Measurements from ENCODE around the gene RNF217.
"Not testable (repeated sequence)": the region's sequence is repeated elsewhere in the genome, so short reads cannot be mapped to it uniquely, and the experiment has no call there.

The RNF217 gene

DNA sequence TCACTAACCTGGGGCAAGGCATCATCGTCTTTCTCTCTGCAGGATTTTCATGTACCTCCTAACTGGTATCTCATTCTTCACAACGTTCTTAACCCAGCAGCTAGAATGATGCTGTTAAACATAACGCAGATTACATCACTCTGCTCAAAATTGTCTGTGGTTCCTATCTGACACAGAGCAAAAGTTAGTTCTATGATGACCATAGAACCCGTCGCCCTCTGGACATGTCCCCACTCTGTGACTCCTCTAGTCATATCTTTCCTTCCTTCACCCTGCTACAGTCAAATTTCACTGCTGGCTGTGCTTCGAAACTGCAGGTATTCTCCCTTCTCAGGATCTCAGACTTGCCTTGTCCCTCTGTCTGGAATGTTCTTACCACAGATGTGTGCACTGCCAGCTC, 103.9 kb downstream of the RNF217 start:
- FAIRE-seq: no peak

DNA sequence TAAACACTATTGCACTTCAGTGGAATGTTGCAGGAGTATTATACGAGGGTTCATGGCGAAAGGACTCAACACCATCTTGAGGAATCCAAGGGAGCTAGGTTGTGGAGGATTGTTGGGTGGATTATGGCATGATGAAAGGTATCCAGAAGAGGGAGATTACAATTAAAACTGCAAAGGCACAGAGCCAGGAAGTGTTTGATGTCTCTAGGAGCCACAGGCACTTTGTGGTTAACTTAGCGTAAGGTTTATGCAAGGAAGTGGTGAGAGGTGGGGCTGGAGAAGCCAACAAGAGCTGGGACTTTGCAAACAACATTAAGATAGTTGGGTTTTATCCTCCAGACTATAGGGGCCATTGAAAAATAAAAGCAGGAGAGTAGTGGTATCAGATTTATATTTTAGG, 104.7 kb downstream of the RNF217 start:
- FAIRE-seq: no peak

DNA sequence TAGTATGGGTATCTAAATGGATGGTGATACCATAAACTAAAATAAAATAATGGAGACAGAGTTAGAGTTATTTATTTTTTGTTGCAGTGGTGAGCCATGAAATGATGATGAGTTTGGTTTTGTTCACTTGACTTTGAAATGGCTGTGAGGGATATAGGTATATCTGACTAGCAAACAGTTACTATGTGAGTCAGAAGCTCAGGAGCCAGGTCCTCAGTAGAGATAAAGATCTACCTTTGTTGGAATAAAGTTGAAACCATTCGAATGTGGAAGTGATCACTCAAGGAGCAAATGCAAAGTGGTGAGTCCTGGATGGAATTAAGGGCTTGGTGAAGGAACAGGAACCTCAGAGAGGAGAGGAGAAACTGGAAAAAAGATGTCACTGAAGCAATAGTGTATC, 105.3 kb downstream of the RNF217 start:
- no peak for FAIRE-seq

DNA sequence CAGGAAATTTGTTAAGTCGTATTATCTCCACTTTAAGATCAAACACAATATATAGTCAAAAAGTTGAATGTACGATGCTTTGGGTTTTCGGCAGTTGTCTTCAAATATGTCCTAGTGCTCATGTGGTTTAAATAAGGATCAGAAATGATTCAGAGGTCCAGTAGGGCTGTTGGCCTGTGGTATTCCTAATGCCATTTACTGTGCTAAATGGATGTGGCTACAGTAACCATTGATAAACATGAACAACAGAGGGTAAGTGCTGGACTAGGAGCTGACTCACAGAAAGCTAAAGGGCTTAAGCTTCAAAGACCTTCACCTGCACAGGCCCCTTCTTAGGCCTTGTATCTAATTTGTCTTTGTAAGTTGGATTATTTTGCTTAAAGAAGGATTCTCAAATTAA, 110.8 kb downstream of the RNF217 start:
- FAIRE-seq: no peak

DNA sequence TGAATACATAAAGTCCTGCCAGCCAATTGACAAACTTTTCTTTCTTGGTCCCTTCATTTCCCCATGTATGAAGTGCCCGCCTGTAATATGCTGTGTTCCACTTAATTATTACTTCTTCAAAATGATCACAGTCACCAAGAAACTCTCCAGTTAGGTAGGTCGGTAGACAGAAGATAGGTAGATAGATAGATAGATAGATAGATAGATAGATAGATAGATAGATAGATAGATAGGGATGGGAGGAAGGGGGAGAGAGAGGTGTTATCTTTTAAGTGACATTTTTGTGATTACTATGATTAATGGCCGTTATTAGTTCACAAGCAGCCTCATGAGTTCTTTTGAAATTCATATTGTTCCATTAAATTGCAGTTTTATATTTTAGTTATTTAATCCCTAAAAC, 111.9 kb downstream of the RNF217 start:
- FAIRE-seq: no peak

DNA sequence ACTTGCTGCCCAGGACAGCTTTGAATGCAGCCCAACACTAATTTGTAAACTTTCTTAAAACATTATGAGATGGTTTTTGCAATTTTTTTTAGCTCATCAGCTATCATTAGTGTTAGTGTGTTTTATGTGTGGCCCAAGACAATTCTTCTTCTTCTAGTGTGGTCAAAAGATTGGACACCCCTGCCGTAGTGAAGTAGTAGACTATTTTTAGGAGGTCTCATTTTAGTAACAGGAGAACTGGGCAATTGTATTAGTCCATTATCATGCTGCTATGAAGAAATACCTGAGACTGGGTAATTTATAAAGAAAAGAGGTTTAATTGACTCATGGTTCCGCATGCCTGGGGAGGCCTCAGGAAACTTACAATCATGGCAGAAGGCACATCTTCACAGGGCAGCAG, 112.8 kb downstream of the RNF217 start:
- FAIRE-seq: not testable (repeated sequence)

DNA sequence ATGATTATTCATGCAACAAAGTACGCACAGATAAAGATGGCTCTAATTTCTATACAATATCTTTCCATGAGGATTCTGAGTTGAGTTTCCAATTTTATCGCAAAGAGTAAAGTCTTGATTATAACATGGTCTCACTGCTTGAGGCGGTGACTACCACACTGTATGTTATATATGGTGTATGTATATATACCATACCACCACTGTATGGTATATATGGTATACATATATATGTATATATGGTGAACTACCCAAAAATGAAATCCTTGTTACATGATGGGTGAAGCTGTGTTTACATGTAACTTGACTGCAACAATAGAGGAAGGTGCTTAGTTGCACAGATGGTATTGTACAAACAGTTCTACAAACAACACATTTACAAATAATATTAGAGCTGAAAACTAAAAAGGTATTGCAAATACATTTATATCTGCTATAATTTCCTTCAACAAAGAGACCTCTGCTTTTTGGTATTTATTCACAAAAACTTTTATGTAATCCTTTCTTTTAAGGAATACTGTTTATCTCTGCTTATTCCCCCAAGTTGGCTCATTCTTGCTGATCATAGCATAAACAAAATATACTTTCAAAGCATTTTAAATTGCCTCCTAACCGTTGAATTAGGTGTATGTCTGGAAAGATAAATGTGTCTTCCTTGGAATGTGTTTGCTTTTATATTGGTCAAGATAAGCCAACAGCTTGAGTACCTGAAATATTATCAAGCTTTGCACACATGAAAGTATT, 113.7 kb downstream of the RNF217 start:
- no peak for FAIRE-seq

DNA sequence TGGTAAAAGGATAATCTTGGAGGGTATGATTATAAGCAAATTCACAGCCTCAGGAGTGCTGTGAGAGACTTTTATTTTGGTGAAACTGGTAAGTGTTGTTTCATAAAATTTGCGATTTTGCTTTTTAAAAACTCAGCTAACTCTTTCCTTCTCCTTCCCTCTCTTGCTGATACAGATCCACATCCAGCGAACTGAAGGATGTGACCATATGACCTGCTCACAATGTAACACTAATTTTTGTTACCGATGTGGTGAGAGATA, 114.2 kb downstream of the RNF217 start:
- no peak for FAIRE-seq

DNA sequence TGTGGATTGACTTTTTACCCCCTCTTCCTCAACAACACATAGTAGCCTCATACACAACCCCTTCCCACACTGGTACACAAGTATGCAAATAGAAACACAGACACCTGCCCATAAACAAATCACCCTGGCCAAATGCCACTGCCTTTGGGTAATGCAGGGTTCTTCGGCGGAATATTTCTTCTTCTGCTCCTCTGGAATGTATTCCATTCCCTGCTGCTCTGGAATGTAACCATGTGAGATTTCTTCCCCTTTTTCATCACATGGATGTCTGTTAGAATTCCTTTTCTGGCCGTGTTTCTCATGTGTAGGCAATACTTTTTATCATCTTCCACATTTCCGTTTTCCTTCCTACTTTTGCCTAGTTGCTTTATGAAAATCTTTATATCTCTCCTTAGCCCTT, 115.2 kb downstream of the RNF217 start:
- FAIRE-seq: no peak

DNA sequence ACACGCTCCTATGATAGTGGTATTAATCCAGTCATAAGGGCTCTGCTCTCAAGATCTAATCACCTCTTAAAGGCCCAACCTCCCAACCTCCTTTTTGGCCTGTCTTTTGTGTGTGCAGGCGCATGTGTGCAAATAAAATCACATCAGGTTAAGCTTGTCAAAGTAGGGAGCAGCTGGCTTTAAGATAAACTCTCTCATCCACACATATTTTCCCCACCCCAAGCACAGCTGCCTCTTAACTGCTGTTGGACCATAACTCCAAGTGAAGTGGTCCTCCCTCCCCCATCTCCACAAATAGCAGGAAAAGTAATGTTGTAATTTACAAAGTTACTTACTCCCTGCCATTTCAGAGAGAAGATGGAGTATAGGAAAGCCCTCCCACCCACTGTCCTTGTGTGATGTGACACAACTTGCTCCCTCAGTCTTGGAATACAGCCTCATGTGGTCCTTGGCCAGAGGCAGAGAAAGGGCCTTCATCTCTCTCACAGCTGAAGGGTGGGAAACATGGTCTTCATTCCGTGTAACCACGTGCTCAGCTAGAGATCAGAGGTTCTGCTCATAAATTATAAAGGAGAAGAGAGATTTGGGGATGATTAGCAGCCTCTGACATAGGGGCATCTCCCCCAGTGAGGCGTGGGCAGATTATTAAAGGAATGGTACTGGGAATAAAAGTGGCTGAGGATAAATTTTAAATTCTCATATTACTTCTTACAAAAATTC, 116.5 kb downstream of the RNF217 start:
- FAIRE-seq: no peak

DNA sequence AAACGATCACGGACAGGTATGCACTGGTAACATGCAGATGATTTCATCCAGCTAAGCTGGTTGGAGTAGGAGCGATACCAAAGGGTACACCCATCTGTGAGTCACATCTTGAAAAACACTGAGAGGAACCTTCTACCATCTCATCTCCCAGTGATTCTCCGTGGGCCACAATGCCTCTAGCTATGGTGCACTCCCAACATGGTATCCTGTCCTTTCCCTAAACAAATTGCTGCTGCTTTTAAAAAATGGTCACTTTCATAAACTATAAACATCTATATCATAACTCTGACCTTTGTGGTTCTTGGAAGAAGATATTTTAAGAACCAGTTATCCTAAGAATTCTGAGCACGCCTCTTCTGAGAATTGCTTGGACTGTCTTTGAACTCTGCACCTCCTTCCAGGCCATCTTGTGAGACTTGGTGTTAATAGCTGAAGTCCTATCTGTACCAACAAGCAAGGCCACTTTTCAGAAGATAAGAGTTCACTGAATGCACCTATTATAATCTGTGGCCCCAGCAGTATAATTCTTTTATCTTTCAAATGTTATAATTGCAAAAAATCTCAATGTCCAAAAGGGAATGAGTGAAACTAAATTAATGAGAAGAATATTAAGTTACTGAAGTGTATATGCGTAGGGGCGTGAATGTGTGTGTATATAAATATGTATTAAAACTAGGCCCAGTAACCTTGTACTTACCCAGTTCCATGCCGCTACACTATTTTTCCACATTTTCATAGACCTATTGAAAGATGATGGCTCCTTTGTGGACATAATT, 120.9 kb downstream of the RNF217 start:
- no peak for FAIRE-seq

DNA sequence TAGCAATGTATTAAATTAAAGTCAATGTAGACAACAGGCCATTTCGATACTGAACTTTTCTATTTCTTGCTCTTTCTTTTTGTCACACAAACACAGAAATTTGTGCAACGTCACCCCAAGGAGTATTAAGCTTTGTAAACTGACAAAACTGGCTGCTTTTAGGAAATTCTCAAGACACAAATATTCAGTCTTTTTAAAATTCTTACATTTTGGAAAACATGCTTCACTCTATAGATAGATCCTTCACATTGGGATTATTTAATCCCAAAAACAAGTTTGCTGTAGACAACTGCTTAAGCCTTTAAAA, 121.4 kb downstream of the RNF217 start:
- no peak for FAIRE-seq

DNA sequence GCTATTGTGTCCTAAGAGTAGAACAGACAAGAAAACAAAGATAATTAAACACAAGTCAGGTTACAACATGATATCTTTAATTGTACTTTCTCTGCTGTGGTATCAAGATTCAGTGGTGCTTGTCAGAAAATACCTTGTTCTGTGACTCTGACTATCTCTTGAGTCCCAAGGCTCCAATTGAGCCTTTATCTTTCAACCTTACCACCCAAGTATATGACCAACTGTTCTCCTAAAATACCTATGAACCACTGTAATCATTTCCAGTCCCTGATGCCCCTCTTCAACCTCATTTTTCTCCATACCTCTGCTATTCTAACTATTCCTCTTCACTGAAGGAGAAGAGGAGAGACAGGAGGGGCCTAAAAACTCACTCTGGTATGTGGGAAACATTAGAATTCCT, 124.5 kb downstream of the RNF217 start:
- FAIRE-seq: no peak

DNA sequence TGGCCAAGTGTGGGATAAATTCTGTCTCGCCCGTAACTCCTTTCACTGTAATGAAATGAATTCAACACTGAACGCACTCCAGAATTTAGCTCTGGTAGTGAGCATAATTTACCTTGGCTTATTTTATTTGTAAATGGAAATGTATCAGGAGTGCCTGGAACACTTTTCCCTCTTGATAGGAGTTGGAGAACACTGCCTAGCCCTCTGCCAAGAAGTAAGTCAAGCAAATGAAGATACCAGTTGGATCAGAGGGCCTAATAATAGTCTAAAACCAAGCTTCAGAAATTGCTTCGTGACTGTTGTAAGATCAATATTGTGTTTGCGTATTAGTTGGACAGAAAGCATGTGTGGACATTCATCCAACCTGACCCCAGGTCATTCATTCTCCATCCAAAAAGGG, 126.7 kb downstream of the RNF217 start:
- no peak for FAIRE-seq

DNA sequence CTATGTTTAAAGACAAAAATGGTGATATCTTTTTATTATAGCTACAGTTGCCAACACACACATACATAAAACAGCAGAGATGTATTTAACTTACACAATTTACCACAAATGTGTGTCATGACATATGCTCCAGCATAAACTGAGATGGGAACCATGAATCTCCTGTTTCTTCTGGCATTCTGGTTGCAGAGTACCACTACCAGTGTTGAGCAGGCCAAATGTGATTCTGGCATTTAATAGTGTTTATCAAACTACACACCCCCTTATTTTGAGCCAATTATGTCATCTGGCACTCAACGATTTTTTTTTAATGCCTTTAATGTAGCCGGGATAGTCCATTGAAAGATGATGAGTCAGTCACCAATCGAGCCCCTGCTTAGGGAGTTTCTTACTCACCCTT, 132.3 kb downstream of the RNF217 start:
- FAIRE-seq: no peak

DNA sequence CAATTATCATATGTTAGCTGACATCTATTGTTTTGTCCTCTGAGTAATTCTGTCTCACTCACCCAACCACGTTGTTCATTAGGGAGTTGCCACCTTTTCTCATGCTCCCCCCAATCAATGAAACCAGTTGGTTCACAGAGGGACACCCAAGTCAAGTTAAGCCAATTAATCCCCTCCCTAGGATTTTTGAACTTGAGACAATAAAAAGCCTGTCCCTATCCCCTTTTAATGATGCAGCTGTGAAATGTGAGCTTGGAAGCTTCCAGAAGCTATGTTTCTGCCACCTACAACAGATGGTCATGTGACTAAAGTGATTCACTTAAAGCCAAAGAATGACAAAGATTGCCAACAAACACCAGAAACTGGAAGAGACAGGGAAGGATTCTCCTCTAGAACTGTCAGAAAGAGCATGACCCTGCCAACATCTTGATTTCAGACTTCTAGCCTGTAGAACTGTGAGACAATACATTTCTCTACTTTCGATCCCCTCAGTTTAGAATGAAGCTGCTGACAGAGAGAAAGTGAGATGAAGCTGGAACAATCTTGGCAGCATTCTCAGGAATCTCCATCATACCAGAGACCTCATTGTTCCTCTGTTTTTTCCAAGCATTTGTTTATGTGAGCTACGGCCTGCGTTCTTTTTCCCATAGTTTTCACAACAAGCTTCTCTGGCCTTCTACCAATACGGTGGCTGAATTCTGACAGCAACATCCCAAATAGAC, 133.5 kb downstream of the RNF217 start:
- no peak for FAIRE-seq

DNA sequence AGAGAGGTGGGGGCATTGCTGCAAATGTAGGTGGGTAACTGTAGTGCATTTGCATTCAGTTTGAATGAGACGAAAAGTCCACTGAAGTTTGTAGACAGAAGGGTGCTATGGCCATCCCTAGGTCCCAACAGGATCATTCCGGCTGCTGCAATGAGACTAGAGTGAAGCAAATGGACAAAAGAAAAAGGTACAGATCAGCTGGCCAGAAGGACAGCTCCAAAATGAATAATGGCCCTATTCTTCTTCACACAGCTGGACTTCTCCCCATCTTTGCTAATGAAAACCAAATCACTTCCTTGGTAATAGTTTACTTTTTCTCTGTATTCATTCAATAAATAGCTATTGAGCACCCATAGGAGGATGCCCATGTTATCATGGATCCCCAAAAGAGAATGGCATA, 134.9 kb downstream of the RNF217 start:
- no peak for FAIRE-seq

DNA sequence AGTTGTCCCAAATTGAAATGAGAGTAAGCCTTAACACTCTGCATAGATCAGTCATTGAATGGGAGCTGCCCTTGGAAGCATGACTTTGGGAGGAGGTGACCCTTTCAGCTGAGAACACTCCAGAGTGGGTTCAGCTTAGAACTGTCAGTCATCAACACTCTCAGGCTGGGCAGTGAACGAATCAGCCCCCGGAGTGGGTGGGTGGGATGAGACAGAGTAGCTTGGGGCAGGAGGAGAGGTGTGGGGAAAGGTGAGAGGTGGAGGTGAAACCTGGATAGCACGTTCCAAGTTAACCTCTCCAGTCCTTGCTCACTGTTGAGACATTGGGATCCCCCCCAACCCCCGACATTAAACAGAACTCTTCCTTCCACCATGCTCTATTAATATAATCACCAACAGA, 136.0 kb downstream of the RNF217 start:
- no peak for FAIRE-seq

DNA sequence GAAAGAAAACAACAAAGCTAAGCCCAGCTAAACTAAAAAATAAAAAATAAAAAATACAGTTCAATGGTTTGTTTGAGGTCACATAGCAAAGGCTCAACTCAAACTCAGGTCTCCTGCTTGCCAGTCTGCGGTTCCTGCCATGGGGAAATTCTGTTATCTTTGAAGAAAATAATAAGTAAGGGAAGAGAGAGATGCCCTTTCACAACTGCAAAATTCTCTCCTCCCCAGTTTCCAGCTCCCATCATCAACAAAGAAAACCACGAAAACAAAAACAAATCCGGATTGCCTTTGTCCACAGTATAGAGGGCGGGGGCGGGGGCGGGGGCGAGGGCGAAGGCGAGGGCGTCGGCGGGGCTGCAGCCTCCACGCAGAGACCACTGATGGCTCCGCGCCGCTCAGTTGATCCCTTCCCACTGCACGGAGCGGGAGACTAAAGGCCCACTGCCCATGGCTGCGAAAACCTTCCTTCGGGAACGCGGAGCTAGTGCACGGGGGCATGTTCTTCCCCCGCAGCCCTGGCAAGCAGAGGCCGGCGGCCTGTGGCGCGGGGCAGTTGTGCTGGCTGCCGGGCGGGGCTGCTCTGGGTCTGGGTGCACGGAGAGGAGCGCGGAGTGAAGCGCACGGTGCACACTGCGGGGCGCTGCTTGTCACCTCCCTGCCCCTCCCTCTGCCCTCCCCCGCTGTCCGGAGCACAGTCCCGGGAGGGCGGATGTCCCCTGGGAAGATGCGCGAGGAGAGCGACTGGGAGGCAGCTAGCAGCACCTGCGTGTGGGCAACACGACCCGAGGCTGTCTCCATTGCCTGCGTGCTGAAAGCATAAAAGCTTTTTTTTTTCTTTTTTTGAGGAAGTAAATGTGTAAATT, 137.2 kb downstream of the RNF217 start:
- FAIRE-seq: no peak

DNA sequence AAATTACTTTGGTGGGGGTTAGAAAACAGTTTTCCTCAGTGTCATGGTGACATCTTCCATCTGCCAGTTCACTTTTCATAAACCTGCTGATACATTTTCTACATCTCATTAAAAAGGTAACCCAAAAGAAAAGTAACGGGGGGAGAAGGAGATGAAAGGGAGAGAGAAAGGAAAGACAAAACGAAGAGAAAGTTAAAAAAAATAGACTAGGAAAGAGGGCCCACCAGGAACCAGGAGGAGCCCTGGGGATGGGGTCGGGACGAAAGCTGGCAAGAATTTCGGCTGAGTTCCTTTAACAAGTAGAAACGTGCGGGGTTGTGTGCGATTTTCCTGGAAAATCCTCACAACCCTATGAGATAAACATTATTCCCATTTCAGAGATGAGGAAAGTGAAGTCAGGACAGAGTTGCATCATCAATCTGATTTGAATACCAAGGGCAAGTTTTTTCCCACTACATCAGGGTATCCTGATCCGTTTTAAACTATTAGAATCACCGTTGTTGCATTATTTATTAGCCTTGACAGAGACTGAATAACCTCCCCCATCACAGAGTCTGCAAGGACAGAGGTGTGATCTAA, 137.9 kb downstream of the RNF217 start:
- no peak for FAIRE-seq

DNA sequence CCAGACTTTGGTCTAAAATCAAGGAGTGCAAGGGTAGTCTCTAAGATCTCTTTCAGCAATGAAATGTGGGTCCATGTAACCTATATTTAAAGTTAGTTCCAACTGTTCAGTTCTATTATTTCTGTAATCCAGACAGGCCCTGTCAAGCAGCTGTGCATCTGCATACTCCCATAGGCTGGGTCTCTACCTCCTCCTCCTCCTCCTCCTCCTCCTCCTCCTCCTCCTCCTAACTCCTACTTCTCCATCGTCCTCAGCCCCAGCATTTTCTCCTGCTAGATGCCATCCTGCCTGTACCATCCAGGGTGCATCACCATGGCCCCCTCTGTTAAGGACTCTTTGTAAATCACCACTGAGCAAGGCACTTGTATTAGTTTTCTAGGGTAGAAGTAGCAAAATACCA, 138.9 kb downstream of the RNF217 start:
- no peak for FAIRE-seq

DNA sequence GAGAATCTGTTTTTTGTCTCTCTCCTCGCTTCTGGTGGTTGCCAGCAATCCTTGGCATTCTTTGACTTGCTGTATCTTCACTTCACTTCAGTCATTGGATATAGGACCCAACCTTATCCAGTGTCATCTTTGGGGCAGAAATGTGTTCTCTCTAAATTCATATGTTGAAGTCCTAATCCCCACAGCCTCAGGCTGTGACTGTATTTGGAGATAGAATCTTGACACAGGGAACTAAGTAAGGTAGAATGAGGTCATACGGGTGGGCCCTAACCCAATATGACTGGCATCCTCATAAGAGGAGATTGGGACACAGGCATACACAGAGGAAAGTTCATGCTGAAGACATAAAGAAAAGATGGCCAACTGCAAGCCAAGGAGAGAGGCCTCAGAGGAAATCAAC, 139.4 kb downstream of the RNF217 start:
- FAIRE-seq: no peak
